Naive thymus-derived CD4-positive, alpha-beta T cell (primary cell): ENCODE results near the gene RPUSD3. TPM values are rescaled to one million over a fixed set of nuclear protein-coding genes. Genes with fewer than 3 reads are reported as not detected.

Source experiments
- ATAC-seq: fragments of 150-1000 bp; cut with Tn5 transposase; 2 replicates; pipeline ENCODE4 v1.10.0; 2021; ENCODE audit warnings: mild to moderate bottlenecking, moderate library complexity
- CTCF ChIA-PET: fragments of 350-600 bp; sonication (Branson Sonifier 250); formaldehyde crosslinking; loops from one replicate; lab custom pipeline; 2021; ENCODE audit warnings: antibody characterized with exemption; lab: Charles Lee
- POLR2A ChIA-PET: fragments of 350-600 bp; sonication (Branson Sonifier 250); formaldehyde crosslinking; loops from one replicate; lab custom pipeline; 2021; ENCODE audit warnings: antibody characterized with exemption, inconsistent platforms; lab: Charles Lee
- DNase-seq, 9 donors: peaks; one replicate each; pipeline versions ENCODE4 v3.0.0 to v3.0.0-alpha.2; 2020 to 2022; ENCODE audit warnings: mixed read lengths in 1 of 9
- H3K27ac ChIP-seq: one replicate; pipeline ENCODE4 v1.7.0; 2013; ENCODE audit warnings: mild to moderate bottlenecking, low read depth, low read length, moderate library complexity
- H3K27me3 ChIP-seq, 2 donors: one replicate each; pipeline ENCODE4 v1.7.0; 2013; ENCODE audit warnings: low read length in 2 of 2, mild to moderate bottlenecking in 2 of 2, moderate library complexity in 2 of 2; ENCODE audit not compliant: control insufficient read depth in 2 of 2, insufficient read depth in 2 of 2
- H3K36me3 ChIP-seq, 3 experiments: 1 replicate in 2 of 3; 2 replicates in 1 of 3; pipeline ENCODE4 v1.7.0; 2013; ENCODE audit warnings: low read length in 3 of 3, mild to moderate bottlenecking in 3 of 3, moderate library complexity in 1 of 3; ENCODE audit not compliant: insufficient read depth in 3 of 3, control insufficient read depth in 2 of 3
- H3K4me1 ChIP-seq, 2 donors: one replicate each; pipeline ENCODE4 v1.7.0; 2013; ENCODE audit warnings: low read length in 2 of 2, mild to moderate bottlenecking in 2 of 2, moderate library complexity in 1 of 2; ENCODE audit not compliant: control insufficient read depth in 2 of 2, insufficient read depth in 2 of 2
- H3K4me3 ChIP-seq: 2 replicates; pipeline ENCODE4 v1.7.0; 2013; ENCODE audit warnings: mild to moderate bottlenecking, low read length
- H3K9me3 ChIP-seq, 3 experiments: 1 replicate in 2 of 3; 2 replicates in 1 of 3; pipeline ENCODE4 v1.7.0; 2013; ENCODE audit warnings: low read length in 3 of 3; ENCODE audit not compliant: control insufficient read depth in 2 of 3
- H3K27ac Mint-ChIP-seq, 9 donors: one replicate each; pipeline ENCODE4 v1.8.0; 2020 to 2022; ENCODE audit warnings: mixed read lengths in 9 of 9, mild to moderate bottlenecking in 8 of 9, moderate library complexity in 5 of 9, inconsistent platforms in 2 of 9
- H3K27me3 Mint-ChIP-seq, 5 donors: one replicate each; pipeline ENCODE4 v1.8.0; 2021 to 2022; ENCODE audit warnings: mixed read lengths in 5 of 5, mild to moderate bottlenecking in 1 of 5
- H3K36me3 Mint-ChIP-seq, 5 donors: one replicate each; pipeline ENCODE4 v1.8.0; 2020 to 2022; ENCODE audit warnings: mixed read lengths in 5 of 5, mild to moderate bottlenecking in 3 of 5, inconsistent platforms in 1 of 5
- H3K4me1 Mint-ChIP-seq, 7 donors: one replicate each; pipeline ENCODE4 v1.8.0; 2020 to 2022; ENCODE audit warnings: mixed read lengths in 7 of 7, mild to moderate bottlenecking in 3 of 7, inconsistent platforms in 1 of 7
- H3K4me3 Mint-ChIP-seq, 10 donors: one replicate each; pipeline ENCODE4 v1.8.0; 2020 to 2022; ENCODE audit warnings: mild to moderate bottlenecking in 10 of 10, mixed read lengths in 10 of 10, moderate library complexity in 6 of 10, inconsistent platforms in 2 of 10
- H3K9me3 Mint-ChIP-seq, 11 donors: one replicate each; pipeline ENCODE4 v1.8.0; 2020 to 2022; ENCODE audit warnings: mixed read lengths in 11 of 11, mild to moderate bottlenecking in 4 of 11, inconsistent platforms in 1 of 11, moderate library complexity in 1 of 11
- intact Hi-C, 2 donors: fragments of 100-400 bp; cut with micrococcal nuclease; formaldehyde crosslinking; loops; one replicate each; pipeline ENCODE4 v1.15.1; 2023
- polyA plus RNA-seq, 2 donors: library from polyadenylated mRNA; unstranded; fragments of 300-500 nt; fragmentation: Illumina TruSeq; gene quantifications; one replicate each; pipeline ENCODE4 v1.2.3, GENCODE V29; 2021
- total RNA-seq, 6 experiments: library from RNA in 5 of 6; stranded (reverse) in 5 of 6; gene quantifications; 1 replicate in 5 of 6; 2 replicates in 1 of 6; pipeline ENCODE4 v1.2.3 and lab custom pipeline; 2021 to 2026

Gene RPUSD3
- total and polyA plus RNA-seq, 7 experiments from 2014 or later = 17.7 to 72.6 (median 61.1) TPM

DNA sequence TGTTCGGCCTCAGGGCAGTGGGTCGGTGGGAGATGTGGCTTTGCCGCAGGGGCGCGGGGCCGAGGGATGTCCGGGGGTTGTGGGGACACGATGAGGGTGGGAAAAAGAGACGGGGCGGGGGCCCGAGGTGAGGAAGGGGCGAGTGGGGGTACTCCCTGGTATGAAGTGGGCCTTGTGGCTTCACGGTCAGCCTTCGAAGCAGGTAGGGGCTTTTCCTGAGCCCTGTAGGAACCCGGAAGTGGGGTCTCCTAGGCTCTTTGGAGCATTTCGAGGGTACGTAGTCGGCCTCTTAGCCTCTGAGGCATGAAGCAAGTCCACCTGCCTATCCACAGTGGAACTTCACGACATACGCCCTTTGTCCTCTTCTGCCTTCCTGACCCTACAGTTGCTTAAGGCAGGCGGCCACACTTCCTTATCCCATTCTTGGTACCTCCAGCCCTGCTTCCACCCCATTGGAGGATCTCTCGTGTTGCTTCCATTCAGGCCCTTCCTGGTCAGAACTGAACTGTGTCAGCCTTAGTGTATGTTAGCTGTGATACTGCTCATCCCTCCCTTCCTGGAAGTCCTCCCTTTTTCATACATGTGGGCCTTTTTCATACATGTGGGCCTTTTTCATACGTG lies 50.5 kb downstream of the RPUSD3 start:
- H3K4me3 ChIP-seq = peak overlapping the region; percentile 81
- ChIA-PET CTCF (interaction anchor here (0.7 to 1.4 kb wide), 3 partner anchors 15 to 66 kb away, joined by 3 to 7 read pairs (median 4); no protein-coding TSS in a partner anchor), POLR2A (interaction anchor here (0.6 to 2.7 kb wide), 29 partner anchors 8 to 470 kb away, joined by 3 to 61 read pairs (median 5); partner anchors contain the start of genes BRPF1, CAMK1, CRELD1 and JAGN1)
- H3K27ac ChIP-seq = peak overlapping the region; percentile 98
- no peaks in the 10 kb centered on the region for H3K9me3 ChIP-seq
- H3K27ac Mint-ChIP-seq = peak overlapping the region; percentile 97 to 100 (median 99)
- no peaks in the 10 kb centered on the region for H3K27me3 Mint-ChIP-seq
- H3K9me3 Mint-ChIP-seq = no peaks in the 10 kb centered on the region
- peaks cover 11 to 44% (median 32%) of the 10 kb centered on the region in 5 donors for H3K36me3 Mint-ChIP-seq
- peak overlapping the region; percentile 90 to 100 (median 98) for H3K4me3 Mint-ChIP-seq
- ATAC-seq = no peak
- intact Hi-C loops = loop anchor here (1.0 to 10.0 kb wide), 7 partner anchors 16 to 456 kb away; partner anchors contain the start of genes EMC3 (in 1 of the 2), FANCD2 (in 1 of the 2), RPUSD3 (in 1 of the 2) and TATDN2 (in 1 of the 2)
- H3K4me1 ChIP-seq = peaks cover 45 to 53% of the 10 kb centered on the region in 2 donors
- DNase-seq = peak in 4 of 9 donors; percentile 11 to 45 (median 34)
- peaks cover 40 to 77% (median 61%) of the 10 kb centered on the region in 7 donors for H3K4me1 Mint-ChIP-seq
- H3K27me3 ChIP-seq = no peaks in the 10 kb centered on the region
- H3K36me3 ChIP-seq = peaks cover 9 to 48% (median 14%) of the 10 kb centered on the region in 3 experiments

DNA sequence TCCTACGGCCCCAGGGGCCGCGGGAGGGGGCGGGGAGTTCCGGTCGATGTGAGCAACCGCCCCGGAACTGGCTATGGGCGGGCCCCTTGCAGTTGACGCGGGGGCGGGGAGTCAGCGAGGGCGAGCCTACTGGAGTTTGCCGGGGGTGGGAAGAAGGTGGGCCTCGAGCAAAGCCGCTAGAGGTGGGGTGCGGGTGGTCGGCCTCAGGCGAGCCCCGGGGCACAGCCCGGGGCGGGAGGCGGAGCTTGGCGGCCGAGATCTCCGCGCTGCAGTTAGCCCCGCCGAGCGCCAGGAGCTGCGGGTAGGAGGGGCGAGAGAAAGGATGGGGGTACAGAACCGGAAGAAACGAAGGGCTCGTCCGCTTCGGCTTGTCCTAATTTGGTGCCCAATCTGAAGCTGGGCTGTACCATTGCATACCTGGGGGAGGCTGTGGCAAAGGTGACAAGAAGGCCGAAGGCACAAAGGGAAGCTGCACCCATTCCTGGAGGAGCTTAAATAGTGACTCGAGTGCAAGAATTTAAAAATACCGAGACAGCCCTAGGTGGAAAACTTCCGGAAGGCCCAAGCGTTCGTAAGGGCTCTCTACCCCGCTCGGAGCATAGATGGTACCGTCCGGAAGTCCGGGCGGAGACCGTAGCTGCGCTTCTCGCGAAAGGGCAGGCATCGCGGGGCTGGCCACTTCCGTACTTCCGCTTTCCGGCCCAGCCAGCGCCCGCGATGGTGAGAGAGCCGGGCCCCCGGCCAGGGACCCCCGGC lies 51.2 kb downstream of the RPUSD3 start, which contains the start of the genes ARPC4 and TADA3:
ARPC4 (plus strand) TSS at position 678 of the 756 bp plus-strand sequence; CDS start at position 718, 40 bp downstream.
TADA3 (minus strand) TSS at position 69 of the 756 bp plus-strand sequence. CDS start 1,007 bp downstream, outside the sequence.
- ChIA-PET POLR2A (interaction anchor here (0.5 to 2.7 kb wide), 31 partner anchors 9 to 471 kb away, joined by 3 to 61 read pairs (median 5); partner anchors contain the start of genes BRPF1, CAMK1, CRELD1 and JAGN1), CTCF (interaction anchor here (1.0 to 1.4 kb wide), 2 partner anchors 16 to 17 kb away, joined by 3 to 7 read pairs; no protein-coding TSS in a partner anchor)
- intact Hi-C loops = loop anchor here (1.0 to 10.0 kb wide), 20 partner anchors 12 to 529 kb away; partner anchors contain the start of genes BRPF1 (in 2 of the 2), CRELD1 (in 2 of the 2), EMC3 (in 2 of the 2) and FANCD2 (in 2 of the 2)
- Histone ChIP-seq H3K4me3 (peak within 1 kb of the TSS; percentile 81), H3K27me3 (no peaks in the 10 kb centered on the region), H3K36me3 (peaks cover 2 to 45% (median 7%) of the 10 kb centered on the region in 3 experiments), H3K27ac (peak within 1 kb of the TSS; percentile 98), H3K9me3 (no peaks in the 10 kb centered on the region), H3K4me1 (peaks cover 47% of the 10 kb centered on the region in 2 donors)
- Mint-ChIP-seq H3K9me3 (no peaks in the 10 kb centered on the region), H3K36me3 (peaks cover 14 to 43% (median 33%) of the 10 kb centered on the region in 5 donors), H3K4me1 (peaks cover 45 to 75% (median 63%) of the 10 kb centered on the region in 7 donors), H3K27me3 (no peaks in the 10 kb centered on the region), H3K4me3 (peak within 1 kb of the TSS; percentile 90 to 100 (median 98)), H3K27ac (peak within 1 kb of the TSS; percentile 97 to 100 (median 99))
- peak; percentile 92 for ATAC-seq
- peak; percentile 83 to 96 (median 93) for DNase-seq

DNA sequence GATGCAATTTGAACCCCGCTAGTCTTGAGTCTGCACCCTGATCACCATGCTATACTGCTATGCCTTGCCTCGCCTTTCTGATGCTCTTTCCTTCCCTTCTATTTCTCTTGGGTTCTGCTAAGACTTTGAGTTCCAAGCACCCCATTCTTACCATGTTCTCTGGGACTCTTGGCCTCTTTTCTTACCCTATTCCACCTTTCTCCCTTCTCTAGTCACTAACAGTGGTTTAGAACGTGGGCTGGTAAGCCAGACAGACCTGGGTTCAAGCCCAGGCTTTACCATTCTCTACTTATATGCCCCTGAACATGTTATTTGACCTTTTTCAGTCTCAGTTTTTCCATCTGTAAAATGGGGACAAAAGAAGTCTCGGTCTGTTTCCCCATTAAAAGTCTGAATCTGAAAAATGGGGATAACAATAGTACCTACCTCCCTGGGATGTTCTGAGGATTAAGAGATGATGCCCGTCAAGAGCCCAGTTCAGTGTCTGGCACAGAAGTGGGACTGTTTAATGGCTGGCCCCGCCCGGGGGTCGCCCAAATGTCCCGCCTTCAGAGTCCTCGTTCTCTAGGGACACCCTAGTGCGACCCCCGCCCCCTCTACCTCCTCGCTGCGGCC lies 51.9 kb downstream of the RPUSD3 start:
- Histone ChIP-seq H3K4me1 (peaks cover 44 to 46% of the 10 kb centered on the region in 2 donors), H3K9me3 (no peaks in the 10 kb centered on the region), H3K27me3 (no peaks in the 10 kb centered on the region), H3K36me3 (peaks cover 0 to 44% (median under 1%) of the 10 kb centered on the region in 3 experiments), H3K27ac (peak overlapping the region; percentile 98), H3K4me3 (peak overlapping the region; percentile 81)
- peak overlapping the region; percentile 97 to 100 (median 99) for H3K27ac Mint-ChIP-seq
- intact Hi-C loops = loop anchor here (1.0 to 10.0 kb wide), 20 partner anchors 12 to 529 kb away; partner anchors contain the start of genes BRPF1 (in 2 of the 2), CRELD1 (in 2 of the 2), EMC3 (in 2 of the 2) and JAGN1 (in 2 of the 2)
- no peaks in the 10 kb centered on the region for H3K27me3 Mint-ChIP-seq
- H3K9me3 Mint-ChIP-seq = no peaks in the 10 kb centered on the region
- ATAC-seq (no peak), DNase-seq (no peak)
- ChIA-PET CTCF (interaction anchor here (1.4 kb wide), 1 partner anchor 16 kb away, joined by 7 read pairs; no protein-coding TSS in a partner anchor), POLR2A (interaction anchor here (0.5 to 2.7 kb wide), 29 partner anchors 10 to 472 kb away, joined by 3 to 61 read pairs (median 5); partner anchors contain the start of genes BRPF1, CAMK1, CRELD1 and JAGN1)
- peak overlapping the region; percentile 90 to 100 (median 98) for H3K4me3 Mint-ChIP-seq
- H3K4me1 Mint-ChIP-seq = peaks cover 45 to 75% (median 62%) of the 10 kb centered on the region in 7 donors
- H3K36me3 Mint-ChIP-seq = peaks cover 18 to 44% (median 34%) of the 10 kb centered on the region in 5 donors

DNA sequence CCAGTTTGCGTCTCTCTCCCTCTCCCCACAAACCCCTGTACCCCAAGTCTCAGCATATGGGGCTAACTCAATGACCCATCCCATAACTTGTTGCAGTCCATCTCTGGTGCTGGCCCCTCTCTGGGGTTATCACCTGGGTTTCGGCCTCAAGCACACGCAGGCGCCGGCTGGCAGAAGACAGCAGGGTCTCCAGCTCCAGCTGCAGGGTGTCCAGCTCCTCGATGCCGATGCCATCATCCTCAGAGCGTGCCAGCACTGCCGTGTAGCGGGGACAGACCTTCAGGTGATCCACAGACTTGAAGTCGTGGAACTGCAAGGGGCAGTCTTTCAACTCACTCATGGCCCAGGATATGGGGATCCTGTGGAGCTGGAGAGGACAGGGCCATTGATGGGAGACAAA lies 52.7 kb downstream of the RPUSD3 start:
- Histone ChIP-seq H3K4me3 (no peak overlapping the region), H3K27me3 (no peaks in the 10 kb centered on the region), H3K4me1 (peaks cover 41 to 44% of the 10 kb centered on the region in 2 donors), H3K27ac (peak overlapping the region; percentile 98), H3K9me3 (no peaks in the 10 kb centered on the region), H3K36me3 (peaks cover 0 to 51% (median 3%) of the 10 kb centered on the region in 3 experiments)
- no peak for DNase-seq
- Mint-ChIP-seq H3K9me3 (no peaks in the 10 kb centered on the region), H3K4me1 (peaks cover 42 to 73% (median 63%) of the 10 kb centered on the region in 7 donors), H3K27ac (peak overlapping the region in 8 of 9 donors; percentile 31 to 100 (median 99)), H3K36me3 (peaks cover 18 to 51% (median 42%) of the 10 kb centered on the region in 5 donors), H3K4me3 (peak overlapping the region; percentile 90 to 100 (median 98)), H3K27me3 (no peaks in the 10 kb centered on the region)
- POLR2A ChIA-PET = interaction anchor here (0.9 to 2.4 kb wide), 9 partner anchors 11 to 142 kb away, joined by 3 to 11 read pairs (median 5); partner anchors contain the start of genes BRPF1, CAMK1, CRELD1 and OGG1
- intact Hi-C loops = loop anchor here (5.0 to 10.0 kb wide), 2 partner anchors 216 to 286 kb away; no protein-coding TSS in a partner anchor
- CTCF ChIA-PET = interaction anchor here (0.6 kb wide), 1 partner anchor 486 kb away, joined by 3 read pairs; no protein-coding TSS in a partner anchor
- no peak for ATAC-seq
